GM21423 (cell line): ENCODE measurements around the gene PTPRN2.

Experiments
- ATAC-seq: cut with Tn5 transposase; IDR thresholded peaks from one replicate; pipeline ENCODE4 v1.9.1; 2021; ENCODE audit warnings: mild to moderate bottlenecking, moderate library complexity; ENCODE audit not compliant: unreplicated experiment

Gene PTPRN2

DNA sequence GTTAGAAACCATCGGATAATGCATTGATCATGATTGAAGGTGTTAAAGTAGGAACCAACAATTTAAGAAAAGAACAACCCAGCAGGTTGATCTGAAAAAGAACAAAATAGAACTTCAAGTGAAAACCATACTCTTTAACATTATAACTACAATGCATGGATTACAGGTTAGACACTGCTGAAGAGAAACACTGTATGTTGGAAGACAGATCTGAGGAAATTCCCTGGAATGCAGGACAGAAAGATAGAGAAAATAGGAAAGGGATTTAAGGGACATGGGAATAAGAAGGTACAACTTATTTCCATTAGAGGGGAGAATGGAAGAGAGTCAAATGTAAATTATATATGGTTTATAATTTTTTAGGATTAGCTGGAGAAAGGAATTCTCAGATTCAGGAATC, 947.5 kb downstream of the PTPRN2 start:
- no peak for ATAC-seq

DNA sequence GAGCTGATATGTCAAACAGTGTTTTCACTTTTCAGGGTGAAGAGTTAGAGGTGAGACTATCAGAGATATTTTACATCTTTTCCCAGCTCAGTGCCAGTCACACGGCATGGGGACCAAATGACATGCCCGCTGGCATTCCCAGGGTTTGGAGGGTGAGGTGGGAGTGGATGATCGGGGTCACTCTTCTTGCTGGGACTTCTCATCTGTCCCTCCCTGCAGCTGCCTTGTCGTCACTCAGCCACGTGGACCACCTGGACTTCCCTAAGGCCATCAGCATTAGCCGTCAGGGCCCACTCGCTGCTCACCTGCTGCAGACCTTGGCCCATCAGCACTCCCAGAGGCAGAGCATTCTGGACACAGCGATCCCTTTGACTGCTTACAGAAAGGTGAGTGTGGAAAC, 949.1 kb downstream of the PTPRN2 start:
- ATAC-seq, result no peak

DNA sequence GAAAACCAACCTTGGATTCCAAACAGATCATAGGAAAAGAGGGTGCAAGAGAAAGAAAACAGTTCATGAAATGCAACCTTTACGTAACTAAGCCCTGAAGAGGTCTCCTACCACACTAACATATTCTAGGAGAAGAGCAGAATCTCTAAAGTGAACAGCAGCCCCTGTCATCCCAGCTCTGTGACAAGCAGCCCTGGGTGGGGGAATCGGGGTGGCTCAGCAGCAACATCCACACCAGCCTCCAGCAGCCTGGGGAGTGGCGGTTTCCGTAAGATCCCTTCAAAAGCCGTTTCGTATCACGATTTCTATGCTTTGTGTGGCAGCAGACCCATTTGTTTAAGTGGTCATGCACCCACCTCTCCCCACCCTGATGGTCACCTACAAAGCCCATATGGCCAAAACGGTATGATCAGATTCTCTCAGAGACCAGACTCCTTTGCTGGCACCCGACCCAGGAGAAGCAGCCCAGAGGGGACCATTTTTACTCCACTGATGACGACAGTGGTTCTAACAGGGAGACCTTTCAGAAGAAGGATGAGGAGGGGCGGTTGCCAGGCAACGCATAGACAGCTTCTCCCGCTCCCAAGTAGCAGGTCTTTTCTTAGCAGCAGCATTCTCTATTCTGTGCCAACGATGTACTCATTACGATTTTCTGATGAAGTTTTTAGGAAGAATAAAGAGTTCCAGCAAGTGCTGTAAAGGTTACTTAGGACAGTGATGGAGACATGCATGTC, 950.2 kb downstream of the PTPRN2 start:
- ATAC-seq, result no peak

DNA sequence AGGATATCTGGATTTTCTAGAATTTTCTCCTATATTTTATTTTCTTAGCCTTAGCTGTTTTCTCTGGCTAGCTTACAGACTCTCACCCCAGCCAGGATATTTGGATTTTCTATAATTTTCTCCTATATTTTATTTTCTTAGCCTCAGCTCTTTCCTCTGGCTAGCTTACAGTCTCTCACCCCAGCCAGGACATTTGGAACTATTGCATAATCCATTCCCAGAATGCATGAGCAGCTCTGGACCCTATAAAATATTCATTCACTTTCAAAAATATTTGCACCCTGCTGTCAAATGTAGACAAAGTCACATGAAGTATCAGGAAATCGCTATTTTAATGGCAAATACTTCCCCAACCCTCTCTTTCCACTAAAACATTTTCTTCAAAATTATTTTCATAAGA, 952.0 kb downstream of the PTPRN2 start:
- ATAC-seq, result no peak

DNA sequence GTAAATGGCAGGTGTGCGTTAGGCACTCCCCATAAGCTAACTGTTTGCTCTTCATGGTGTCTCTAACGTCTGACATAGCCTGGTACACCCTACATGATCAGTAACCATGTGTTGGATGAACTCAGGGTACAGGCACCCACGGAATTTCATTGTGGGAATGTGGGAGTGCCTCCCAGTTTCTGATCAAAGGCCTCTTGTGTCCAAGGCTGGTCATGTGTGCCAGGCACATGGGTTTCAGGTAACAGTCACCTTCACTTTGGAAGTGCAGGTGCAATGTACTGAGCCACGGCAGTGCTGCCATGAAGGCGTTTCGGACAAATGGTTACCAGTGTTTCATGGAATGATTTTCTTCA, 952.5 kb downstream of the PTPRN2 start:
- ATAC-seq, result no peak

GRCh38 chr7:157634401-157635147, 953.0 kb downstream of the PTPRN2 start:
- no peak for ATAC-seq

- ATAC-seq, result no peak
Measured at GRCh38 chr7:157633465-157634185, 954.0 kb downstream of the PTPRN2 start.

GRCh38 chr7:157630301-157630853, 957.2 kb downstream of the PTPRN2 start:
- ATAC-seq, result no peak

- no peak for ATAC-seq
Measured at GRCh38 chr7:157628456-157628855, 959.2 kb downstream of the PTPRN2 start.

DNA sequence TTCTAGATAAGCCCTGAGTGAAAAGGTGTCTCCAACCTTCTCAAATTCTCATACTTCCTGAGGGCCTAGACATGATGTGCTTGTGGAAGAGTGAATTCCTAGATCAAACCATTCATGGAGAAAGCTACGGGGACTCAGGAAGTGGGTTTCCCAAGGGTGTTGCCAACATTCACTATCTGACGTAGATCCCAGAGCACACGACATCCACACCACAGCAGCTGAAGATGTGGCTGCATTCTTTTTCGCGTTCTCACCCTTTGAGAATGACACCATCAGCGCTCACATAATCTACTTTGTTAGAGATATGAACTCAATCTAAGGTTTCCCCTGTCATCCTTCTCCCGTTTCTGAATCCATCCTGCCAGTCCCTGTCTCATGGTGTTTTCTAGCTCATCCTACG, 960.0 kb downstream of the PTPRN2 start:
- ATAC-seq, result no peak

DNA sequence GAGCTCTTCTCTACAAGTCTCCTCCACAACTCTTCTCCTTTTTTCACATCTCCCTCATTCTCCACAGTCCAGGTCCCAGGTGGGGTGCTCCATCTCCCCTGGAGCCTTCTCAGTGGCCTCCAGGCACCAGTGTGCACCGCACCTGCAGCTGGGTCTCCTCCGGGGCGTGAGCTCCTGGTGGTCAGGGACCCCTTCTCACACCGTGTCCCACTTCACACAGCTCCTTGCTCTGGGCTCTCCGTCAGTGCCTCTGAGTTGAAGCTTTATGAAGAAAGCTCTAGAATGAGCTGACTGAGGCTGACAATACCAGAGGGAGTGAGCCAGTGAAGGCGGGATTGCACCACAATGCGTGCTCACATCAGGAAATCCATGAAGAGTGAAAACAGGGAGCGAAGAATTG, 960.6 kb downstream of the PTPRN2 start:
- ATAC-seq, result no peak

DNA sequence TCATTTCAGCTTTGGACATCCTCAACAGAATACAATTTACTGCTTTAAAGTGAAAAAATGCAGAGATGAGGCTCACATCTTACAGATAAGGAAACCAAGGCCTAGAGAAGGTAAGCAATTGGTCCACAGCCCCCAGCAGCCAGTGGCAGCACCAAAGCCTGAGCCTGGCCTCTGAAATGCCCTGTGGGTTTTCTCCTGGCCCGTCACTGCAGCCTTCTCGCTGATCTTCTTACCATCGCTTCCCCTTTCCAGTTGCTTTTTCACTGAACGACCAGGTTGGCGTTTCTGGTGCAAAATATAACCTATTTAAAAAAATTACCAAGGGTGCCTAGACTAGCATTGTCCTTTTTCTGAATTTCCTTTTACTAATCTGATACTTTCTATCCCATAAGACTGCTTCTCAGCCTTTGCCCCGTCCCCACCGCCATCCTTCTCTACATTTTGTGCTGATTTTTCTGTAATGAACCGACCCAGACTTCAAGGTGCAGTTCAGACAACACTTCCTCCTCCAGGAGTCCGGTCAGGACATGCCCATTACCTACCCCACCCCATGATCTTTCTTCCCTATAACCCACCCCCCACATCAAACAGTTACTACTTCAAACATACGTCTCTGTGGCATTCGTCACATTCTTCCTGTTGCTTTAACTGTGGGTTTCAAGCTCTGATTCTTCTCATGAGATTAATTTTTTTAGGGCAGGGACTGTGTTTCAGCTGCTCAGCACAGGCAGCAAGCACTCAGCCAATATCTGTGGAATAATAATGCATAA, 961.5 kb downstream of the PTPRN2 start:
- no peak for ATAC-seq

GRCh38 chr7:157623556-157623955, 964.1 kb downstream of the PTPRN2 start:
- ATAC-seq, result no peak

- no peak for ATAC-seq
Measured at GRCh38 chr7:157622408-157623205, 965.0 kb downstream of the PTPRN2 start.

DNA sequence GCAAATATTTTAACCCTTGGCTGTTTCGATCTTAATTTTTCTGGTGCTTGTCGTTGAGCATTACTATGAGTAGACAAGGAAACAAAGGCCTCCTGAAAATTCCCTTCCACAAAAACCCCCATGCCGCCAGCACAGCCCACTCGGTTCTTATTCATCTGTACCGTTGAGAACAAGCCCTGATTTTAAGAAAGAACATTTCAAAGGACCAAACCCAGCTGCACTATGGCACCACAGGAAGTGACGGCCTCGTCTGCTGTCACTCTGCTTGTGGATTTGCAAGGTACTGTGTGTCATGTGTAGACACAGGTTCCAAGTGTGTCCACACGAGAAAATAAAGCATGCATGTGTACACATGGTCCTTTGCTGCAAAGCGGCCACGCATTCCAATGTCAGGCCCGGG, 965.6 kb downstream of the PTPRN2 start:
- no peak for ATAC-seq

GRCh38 chr7:157621131-157621681, 966.4 kb downstream of the PTPRN2 start:
- no peak for ATAC-seq

GRCh38 chr7:157620616-157621015, 967.0 kb downstream of the PTPRN2 start:
- ATAC-seq, result no peak

GRCh38 chr7:157619753-157620525, 967.7 kb downstream of the PTPRN2 start:
- no peak for ATAC-seq
